Sigmoid colon (tissue), 7 donors: ENCODE results near the gene CDC37L1. TPM values are rescaled to one million over a fixed set of nuclear protein-coding genes. Genes with fewer than 3 reads are reported as not detected.

Source experiments
- DNase-seq: peaks from one replicate; pipeline ENCODE4 v3.0.0-alpha.2; 2019
- H3K27ac ChIP-seq, 4 donors: fragments of 200-600 bp; sonication (generic); one replicate each; pipeline ENCODE4 v1.5.1; 2016 to 2019; ENCODE audit warnings: mild to moderate bottlenecking in 1 of 4
- H3K27me3 ChIP-seq, 3 donors: fragments of 200-600 bp; sonication (generic); one replicate each; pipeline ENCODE4 v1.5.1; 2019; ENCODE audit warnings: mild to moderate bottlenecking in 1 of 3
- H3K36me3 ChIP-seq, 4 donors: fragments of 200-600 bp; sonication (generic); one replicate each; pipeline ENCODE4 v1.5.1; 2016 to 2019
- H3K4me1 ChIP-seq, 4 donors: fragments of 200-600 bp; sonication (generic); one replicate each; pipeline ENCODE4 v1.5.1; 2017 to 2019
- H3K4me3 ChIP-seq, 4 donors: fragments of 200-600 bp; sonication (generic); one replicate each; pipeline ENCODE4 v1.5.1; 2017 to 2019; ENCODE audit warnings: mild to moderate bottlenecking in 2 of 4, moderate library complexity in 1 of 4
- H3K9me3 ChIP-seq, 4 donors: fragments of 200-600 bp in 3 of 4; sonication (generic) in 3 of 4; one replicate each; pipeline versions ENCODE4 v1.5.1 to v1.6.1; 2013 to 2019
- EP300 ChIP-seq, 4 donors: sonication (generic); formaldehyde crosslinking; IDR thresholded peaks; one replicate each; pipeline ENCODE4 v1.6.1; 2017; ENCODE audit warnings: antibody characterized with exemption in 4 of 4
- POLR2A ChIP-seq, 2 donors: fragments of 450-650 bp; IDR thresholded peaks; one replicate each; pipeline ENCODE4 v1.6.1; 2016; ENCODE audit warnings: antibody characterized with exemption in 2 of 2, mild to moderate bottlenecking in 2 of 2, moderate library complexity in 2 of 2
- POLR2AphosphoS5 ChIP-seq, 4 donors: sonication (generic); formaldehyde crosslinking; IDR thresholded peaks; one replicate each; pipeline ENCODE4 v1.6.1; 2017; ENCODE audit warnings: antibody characterized with exemption in 4 of 4
- WGBS, 2 donors: extraction: QIAGEN DNeasy Blood & Tissue Kit; methylation state at CpG; one replicate each; pipeline ENCODE4 v1.1.7; 2013; 5-methylcytosine and 5-hydroxymethylcytosine counted together
- intact Hi-C: fragments of 100-400 bp; cut with DNase I; formaldehyde crosslinking; loops from one replicate; pipeline ENCODE4 v1.15.1; 2023
- polyA plus RNA-seq, 3 donors: library from polyadenylated mRNA; stranded (reverse); fragments of 200-250 nt; gene quantifications; one replicate each; pipeline ENCODE4 v1.2.3, GENCODE V29; 2013
- total RNA-seq, 4 donors: library from RNA; depleted of rRNA; stranded (reverse); fragments of >200 nt; gene quantifications; one replicate each; pipeline ENCODE4 v1.1.0, GENCODE V29; 2016
- TF ChIP-seq, protein P1 (sequence below), 4 experiments: fragments of 450-650 bp in 3 of 4; fragments of 200-600 bp in 1 of 4; IDR thresholded peaks; one replicate each; pipeline ENCODE4 v1.5.1; 2016 to 2019; ENCODE audit warnings: antibody characterized with exemption in 4 of 4, mild to moderate bottlenecking in 3 of 4, moderate library complexity in 2 of 4
- donor health status: healthy with polysubstance abuse.
- donor health status: Bipolar disorder and iron deficiency.
- donor health status: healthy.

CDC37L1 gene
- total and polyA plus RNA-seq, 7 donors = 8.4 to 40.6 (median 30.7) TPM

- DNase-seq = no peak
- H3K9me3 ChIP-seq = no peaks in the 10 kb centered on the region
- intact Hi-C loops = no loop called here
- peaks cover 0 to 5% (median 0%) of the 10 kb centered on the region in 3 donors for H3K27me3 ChIP-seq
- H3K4me1 ChIP-seq = peaks cover 0 to 4% (median 0%) of the 10 kb centered on the region in 4 donors
- 39 to 72% methylated on average over 4 of the region's 4 CpGs for WGBS, 2 donors
- H3K4me3 ChIP-seq = no peak overlapping the region
- no peak for TF ChIP-seq EP300 (IDR thresholded peaks at IDR 0.05)
- TF ChIP-seq POLR2AphosphoS5 (IDR thresholded peaks at IDR 0.05) = no peak
- TF ChIP-seq, protein P1, sequence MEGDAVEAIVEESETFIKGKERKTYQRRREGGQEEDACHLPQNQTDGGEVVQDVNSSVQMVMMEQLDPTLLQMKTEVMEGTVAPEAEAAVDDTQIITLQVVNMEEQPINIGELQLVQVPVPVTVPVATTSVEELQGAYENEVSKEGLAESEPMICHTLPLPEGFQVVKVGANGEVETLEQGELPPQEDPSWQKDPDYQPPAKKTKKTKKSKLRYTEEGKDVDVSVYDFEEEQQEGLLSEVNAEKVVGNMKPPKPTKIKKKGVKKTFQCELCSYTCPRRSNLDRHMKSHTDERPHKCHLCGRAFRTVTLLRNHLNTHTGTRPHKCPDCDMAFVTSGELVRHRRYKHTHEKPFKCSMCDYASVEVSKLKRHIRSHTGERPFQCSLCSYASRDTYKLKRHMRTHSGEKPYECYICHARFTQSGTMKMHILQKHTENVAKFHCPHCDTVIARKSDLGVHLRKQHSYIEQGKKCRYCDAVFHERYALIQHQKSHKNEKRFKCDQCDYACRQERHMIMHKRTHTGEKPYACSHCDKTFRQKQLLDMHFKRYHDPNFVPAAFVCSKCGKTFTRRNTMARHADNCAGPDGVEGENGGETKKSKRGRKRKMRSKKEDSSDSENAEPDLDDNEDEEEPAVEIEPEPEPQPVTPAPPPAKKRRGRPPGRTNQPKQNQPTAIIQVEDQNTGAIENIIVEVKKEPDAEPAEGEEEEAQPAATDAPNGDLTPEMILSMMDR (IDR thresholded peaks at IDR 0.05) = no peak
- no peak for TF ChIP-seq POLR2A (IDR thresholded peaks at IDR 0.05)
- H3K27ac ChIP-seq = no peak overlapping the region
- H3K36me3 ChIP-seq = no peaks in the 10 kb centered on the region
Measured at GRCh38 chr9:4756420-4756819, 77.1 kb downstream of the CDC37L1 start.

Other genes with a start within 250 kb of the CDC37L1 start
- 1 to 10 TPM; 3.3 to 7.5 (median 5.3) TPM for gene SLC1A1, start 189.1 kb upstream of the CDC37L1 start, total RNA-seq
- gene SLC1A1, start 189.1 kb upstream of the CDC37L1 start, polyA plus RNA-seq = 1 to 10 TPM; 4.4 to 5.4 (median 5.2) TPM
- 1 to 10 TPM; 3.0 to 6.9 (median 3.7) TPM for gene PLPP6, start 17.3 kb upstream of the CDC37L1 start, total RNA-seq
- gene PLPP6, start 17.3 kb upstream of the CDC37L1 start, polyA plus RNA-seq = 10 to 100 TPM in 1 of 3 donors, 1 to 10 TPM in 2; 3.0 to 10.7 (median 3.7) TPM
- 1 to 10 TPM; 1.4 to 3.3 (median 2.2) TPM for gene SPATA6L, start 13.1 kb upstream of the CDC37L1 start, total RNA-seq
- gene SPATA6L, start 13.1 kb upstream of the CDC37L1 start, polyA plus RNA-seq = 1 to 10 TPM; 1.4 to 2.4 (median 2.0) TPM
- gene AK3, start 61.6 kb downstream of the CDC37L1 start, total RNA-seq = 100 to 1,000 TPM in 3 of 4 donors, 10 to 100 TPM in 1; 94.1 to 122 (median 105) TPM
- 100 to 1,000 TPM in 1 of 3 donors, 10 to 100 TPM in 2; 36.8 to 116 (median 65.5) TPM for gene AK3, start 61.6 kb downstream of the CDC37L1 start, polyA plus RNA-seq
- gene RCL1, start 113.4 kb downstream of the CDC37L1 start, total RNA-seq = 10 to 100 TPM; 19.7 to 24.1 (median 21.9) TPM
- 10 to 100 TPM in 1 of 3 donors, 1 to 10 TPM in 2; 5.1 to 14.5 (median 8.4) TPM for gene RCL1, start 113.4 kb downstream of the CDC37L1 start, polyA plus RNA-seq